Effector CD4-positive, alpha-beta T cell (primary cell): ENCODE data around the gene L1CAM.

Experiments
- DNase-seq: peaks from one replicate; pipeline ENCODE4 v3.0.0-alpha.2; 2020

The L1CAM gene

GRCh38 chrX:153925387-153925738, 39.4 kb upstream of the L1CAM start:
- DNase-seq = no peak

- DNase-seq = peak; percentile 40
These were observed 38.3 kb upstream of the L1CAM start for GRCh38 chrX:153924149-153924861.

DNA sequence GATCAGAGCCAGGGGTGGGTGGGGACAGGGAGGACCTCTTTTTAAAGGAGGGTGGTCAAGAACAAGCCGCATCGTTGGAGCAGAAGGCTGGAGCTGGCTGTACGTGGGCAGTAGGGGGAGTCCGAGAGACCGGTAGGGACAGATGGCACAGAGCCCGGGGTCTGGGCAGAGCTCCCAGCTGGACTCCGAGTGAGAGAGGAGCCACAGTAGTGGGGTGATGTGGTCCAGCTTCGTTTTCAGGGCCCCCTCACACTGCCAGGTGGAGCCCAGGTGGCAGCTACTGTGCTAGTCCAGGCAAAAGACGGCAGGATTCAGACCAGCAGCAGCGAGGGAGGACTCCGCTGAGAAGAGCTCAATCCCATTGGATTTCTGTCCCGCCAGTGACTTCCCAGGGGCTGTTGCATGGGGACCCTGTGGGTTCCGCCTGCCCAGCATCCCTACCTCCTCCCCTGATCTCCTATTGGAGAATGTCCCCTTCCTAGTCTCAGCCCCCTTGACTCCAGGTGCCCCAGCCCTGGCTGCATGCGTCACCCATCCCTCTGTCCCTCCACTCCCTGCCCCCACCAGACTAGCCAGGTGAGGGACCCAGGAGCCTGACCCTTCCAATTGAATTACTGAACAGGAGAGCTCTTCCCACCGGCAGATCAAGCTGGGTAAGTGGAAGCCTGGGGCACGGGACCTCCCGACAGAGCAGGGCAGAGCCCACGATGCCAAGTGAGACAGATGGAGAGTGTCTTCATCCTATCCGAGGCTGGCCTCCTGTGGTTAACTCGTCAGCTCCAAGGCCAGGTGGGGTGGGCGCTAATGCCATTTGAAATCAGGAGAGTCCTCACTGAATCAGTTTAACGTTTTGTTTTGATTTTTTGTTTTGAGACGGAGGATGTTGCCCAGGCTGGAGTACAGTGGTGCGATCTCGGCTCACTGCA, 37.2 kb upstream of the L1CAM start:
- DNase-seq = no peak

DNA sequence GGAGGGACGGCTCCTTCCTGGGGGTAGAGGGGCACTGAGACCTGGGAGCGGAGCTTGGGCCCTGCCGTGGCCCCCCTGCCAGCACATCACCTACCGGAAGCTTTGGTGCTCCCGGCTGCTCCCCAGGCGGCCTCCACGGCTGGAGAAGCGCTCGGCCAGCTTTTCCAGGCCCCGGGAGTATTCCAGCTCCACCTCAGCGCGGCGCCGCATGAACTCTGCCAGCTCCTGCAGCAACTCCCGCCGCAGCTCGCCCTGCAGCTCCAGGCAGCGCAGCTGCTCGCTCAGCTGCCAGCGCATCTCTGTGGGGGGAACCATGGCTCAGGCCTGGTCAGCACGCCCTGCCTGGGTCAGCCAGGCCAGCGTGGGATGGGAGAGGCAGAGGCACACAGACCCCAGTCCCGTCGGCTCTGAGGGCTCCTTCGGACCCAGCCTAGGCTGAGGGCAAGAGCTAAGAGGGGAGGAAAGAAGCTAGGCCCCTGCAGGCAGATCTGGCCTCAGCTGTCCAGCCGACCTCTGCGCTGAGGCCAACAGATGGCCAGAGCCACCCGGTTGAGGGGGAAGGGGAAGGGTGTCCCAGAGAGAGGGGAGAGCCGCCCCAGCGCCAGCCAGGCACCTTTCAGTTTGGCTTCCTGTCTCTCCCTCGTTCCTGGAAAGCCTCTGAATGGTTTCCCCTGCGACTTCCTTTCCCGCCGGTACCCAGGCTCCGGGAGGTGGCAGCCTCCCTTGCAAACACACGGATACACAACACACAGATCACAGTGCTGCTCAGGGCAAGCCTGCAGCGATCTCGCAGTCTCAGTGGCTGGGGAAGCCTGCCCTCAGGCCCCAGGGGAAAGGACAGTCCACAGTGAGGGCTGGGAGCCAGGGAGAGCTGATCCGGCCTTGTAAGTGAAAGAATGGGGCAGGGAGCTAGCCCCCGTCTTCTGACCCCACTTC, 35.8 kb upstream of the L1CAM start:
- no peak for DNase-seq

GRCh38 chrX:153921070-153921469, 35.1 kb upstream of the L1CAM start:
- DNase-seq = no peak

DNA sequence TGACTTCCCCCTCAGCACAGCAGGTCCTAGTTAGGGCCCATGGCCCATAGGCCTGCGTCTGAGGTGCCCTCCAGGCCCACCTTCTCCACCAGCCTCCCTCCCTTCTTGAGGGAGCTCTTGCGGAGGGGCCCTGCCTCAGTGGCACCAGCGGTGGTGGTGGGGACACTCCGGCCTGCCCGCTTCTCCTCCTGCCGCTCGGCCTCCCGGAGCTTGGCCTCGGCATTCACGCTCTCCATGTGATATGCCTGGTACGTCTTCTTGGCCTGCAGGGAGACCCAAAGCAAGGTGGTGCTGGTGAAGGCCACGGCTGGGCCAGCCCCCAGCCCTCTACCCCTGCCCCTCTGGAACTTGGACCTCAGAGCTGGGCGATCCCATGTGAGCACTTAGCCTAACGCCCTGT, 34.6 kb upstream of the L1CAM start:
- DNase-seq = no peak

DNA sequence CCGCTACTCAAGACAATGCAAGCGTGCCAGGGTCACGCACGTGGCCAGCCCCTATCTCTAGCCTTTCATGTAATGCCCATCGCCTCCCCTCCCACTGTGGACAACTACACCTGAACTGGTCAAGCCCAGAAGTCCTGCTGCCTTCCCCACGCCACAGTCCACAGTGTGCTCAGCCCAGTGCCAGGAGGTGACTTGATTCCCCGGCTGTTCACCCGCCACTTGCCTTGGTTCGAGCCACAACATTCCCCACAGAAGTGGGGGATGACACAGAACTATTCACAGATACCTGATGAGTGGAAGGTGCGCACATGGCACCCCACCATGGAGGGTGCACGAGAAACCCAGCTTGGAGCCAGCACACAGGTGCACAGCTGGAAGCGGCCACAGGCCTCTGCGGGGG, 33.3 kb upstream of the L1CAM start:
- DNase-seq = no peak

GRCh38 chrX:153917869-153918268, 31.9 kb upstream of the L1CAM start:
- DNase-seq = no peak

DNA sequence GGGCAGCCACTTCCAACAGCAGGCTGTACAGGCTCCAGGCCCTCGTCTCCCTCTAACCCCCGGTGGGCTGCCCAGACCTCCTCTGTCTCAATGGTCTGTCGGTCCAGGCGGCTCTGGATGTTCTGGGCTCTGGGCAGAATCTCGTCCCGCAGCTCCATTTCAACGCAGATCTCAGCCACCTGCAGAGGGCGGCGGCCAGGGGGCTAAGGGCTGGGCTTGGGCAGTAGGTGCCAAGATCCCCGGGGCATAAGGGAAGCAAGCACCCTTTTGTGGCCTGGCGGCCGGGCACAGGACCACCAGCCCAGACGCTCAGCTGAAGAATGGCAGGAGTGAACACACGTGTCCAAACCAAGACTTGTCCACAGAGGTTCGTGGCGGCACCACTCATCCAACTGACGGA, 27.7 kb upstream of the L1CAM start:
- no peak for DNase-seq

GRCh38 chrX:153913211-153913610, 27.2 kb upstream of the L1CAM start:
- no peak for DNase-seq

DNA sequence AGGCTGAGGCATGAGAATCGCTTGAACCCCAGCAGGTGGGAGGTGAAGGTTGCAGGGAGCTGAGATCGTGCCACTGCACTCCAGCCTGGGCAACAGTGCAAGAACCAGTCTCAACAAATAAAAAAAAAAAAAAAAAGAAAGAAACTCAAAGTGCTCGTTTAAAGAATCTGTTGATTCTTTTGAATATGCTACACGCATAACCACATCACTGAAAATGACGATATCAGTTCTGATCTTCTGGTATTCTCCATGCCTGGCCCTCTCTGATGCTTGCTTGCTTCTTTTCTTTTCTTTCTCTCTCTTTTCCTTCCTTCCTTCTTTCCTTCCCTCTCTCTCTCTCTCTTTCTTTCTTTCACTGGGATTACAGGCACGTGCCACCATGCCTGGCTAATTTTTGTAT, 25.8 kb upstream of the L1CAM start:
- DNase-seq = no peak

GRCh38 chrX:153910446-153910845, 24.5 kb upstream of the L1CAM start:
- no peak for DNase-seq

- no peak for DNase-seq
These were observed 24.0 kb upstream of the L1CAM start for GRCh38 chrX:153909980-153910360.

DNA sequence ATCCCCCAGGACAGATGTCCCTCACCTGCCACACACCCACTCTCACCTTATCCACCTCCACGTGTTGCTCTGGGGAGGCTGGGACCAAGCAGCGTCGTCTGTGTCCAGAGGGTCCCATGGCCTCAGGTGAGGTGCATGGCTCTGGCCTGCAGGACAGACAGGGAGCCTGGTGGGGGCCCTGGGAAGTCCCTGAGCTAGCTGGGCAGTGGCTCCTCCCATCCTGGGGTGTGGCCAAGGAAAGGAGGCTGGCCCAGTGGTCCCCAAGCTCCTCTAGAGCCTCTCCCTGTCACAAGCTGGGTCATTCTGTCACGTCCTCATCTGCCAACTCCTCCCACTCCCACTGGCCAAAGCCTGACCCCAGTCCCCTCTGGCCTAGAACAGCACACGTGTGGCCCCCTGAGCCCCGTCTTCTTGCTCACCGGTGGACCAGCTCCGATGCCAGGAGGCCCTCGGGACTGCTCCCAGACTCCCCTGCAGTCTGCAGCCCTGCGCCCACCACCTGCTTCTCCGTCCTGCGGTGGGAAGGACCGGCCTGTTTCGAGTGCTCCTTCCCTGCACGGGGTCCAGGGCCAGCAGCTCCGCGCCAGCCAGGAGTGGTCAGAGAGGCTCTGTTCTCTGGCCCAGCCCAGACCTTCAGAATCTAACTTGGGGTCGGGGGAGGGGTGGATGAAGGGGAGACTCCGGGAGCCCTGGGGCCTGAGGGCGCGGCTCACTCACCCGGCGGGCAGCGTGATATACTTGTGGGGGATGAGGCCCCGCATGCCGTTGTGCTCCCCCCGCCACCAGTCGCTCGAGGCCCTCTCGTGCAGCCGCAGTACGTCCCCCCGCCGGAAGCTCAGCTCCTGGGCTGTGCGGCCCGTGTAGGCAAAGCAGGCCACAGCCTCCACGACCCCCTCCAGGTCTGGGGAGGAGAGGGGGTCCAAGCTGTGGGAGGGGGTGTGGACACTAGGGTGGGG, 23.3 kb upstream of the L1CAM start:
- no peak for DNase-seq

DNA sequence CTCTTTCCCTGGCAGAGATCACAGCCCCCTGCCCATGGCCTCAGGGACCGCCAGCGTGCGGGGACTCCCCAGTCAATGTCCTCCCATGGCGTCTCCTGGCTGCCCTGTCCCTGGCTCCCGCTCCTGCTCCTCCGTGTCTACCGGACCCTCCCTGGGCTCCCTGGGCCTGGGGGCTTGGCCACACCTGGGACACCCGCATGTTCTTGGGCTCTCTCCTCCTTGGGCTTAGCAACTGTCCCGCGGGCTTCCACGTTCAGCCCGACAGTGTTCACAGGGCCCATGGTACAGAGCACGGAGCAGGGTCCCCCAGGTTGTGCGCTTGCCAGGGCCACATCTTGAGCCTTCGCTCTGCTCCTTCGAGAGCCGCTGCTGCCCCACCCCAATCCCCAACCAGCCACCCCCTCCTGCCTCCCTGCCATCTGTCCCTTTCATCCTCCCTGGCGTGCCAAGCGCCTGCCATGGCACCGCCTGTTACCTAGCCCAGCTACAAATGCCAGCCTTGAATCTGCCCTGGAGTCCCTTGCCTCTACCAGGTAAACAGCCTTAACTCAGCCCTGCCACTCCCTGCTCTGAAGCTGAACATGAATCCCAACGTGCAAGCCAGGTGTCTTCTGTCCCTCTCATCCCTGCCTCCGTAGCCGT, 22.4 kb upstream of the L1CAM start:
- DNase-seq = no peak

DNA sequence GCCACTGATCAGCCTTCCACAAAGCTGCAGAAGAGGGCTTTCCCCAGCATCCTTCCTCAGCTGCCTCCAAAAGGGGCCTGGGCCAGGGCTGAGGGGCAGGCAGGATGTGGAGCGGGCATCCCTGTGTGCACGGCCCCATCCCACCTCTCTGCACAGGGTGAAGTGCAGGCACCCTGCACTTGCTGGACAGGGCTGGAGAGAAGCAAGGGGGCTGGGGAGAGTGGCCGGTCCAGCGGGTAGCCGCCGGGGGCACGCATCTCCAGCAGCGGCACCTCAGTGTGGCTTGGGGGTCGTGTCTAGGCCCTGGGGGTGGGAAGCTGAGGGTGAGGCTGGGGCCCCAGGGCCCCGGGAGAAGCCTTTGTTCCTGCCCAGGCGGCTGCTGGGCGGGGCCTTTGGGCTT, 21.5 kb upstream of the L1CAM start:
- DNase-seq = no peak

DNA sequence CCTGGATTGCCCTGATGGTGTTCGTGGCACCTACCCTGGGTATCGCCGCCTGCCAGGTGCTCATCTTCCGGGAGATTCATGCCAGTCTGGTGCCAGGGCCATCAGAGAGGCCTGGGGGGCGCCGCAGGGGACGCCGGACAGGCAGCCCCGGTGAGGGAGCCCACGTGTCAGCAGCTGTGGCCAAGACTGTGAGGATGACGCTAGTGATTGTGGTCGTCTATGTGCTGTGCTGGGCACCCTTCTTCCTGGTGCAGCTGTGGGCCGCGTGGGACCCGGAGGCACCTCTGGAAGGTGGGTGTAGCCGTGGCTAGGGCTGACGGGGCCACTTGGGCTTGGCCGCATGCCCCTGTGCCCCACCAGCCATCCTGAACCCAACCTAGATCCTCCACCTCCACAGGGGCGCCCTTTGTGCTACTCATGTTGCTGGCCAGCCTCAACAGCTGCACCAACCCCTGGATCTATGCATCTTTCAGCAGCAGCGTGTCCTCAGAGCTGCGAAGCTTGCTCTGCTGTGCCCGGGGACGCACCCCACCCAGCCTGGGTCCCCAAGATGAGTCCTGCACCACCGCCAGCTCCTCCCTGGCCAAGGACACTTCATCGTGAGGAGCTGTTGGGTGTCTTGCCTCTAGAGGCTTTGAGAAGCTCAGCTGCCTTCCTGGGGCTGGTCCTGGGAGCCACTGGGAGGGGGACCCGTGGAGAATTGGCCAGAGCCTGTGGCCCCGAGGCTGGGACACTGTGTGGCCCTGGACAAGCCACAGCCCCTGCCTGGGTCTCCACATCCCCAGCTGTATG, 20.3 kb upstream of the L1CAM start:
- no peak for DNase-seq

GRCh38 chrX:153905481-153906095, 19.6 kb upstream of the L1CAM start:
- DNase-seq = no peak

DNA sequence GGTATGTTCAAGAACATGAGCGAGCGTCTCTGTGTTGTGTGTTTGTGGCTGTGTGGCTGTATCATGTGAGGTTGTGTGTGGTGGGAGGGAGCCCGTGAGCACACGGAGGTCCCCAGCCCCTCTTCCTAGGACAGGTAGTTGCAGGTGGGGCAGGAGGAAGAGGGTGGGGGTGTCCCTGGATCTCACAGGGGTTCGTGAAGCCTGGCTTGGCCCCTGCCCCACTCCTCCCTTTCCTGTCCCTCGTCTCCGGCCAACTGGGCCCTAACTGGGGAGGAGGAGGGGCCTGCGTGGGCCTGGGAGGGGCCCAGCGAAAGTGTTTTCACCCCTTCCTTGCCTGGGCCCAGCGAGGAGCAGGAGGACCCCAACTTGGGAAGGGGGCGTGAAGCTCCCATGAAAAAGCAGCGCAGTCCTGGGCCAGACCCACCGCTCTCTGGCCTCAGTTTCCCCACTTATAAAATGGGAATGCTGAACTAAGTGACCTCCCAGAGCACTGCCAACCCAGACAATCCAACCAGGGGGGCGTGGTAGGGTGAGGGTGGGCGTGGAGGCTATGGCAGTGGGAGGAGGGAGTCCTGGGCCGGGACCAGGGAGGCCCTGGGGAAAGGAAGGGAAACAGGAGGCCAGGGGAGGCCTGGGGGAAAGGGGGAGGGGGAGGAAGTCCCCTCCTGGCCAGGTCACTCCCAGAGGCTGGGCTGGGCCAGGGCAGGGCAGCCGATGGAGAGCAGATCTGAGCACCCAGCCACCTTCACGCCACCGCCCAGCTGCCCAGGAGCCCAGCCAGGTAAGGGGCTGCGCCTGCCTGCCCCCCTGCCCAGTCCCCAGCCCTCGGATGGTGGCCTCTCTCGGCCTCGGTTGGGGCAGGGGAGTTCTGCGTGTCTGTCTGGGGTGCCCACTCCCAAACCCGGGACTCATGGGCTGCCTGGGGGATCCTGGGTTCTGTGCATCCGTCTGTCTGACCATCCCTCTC, 18.3 kb upstream of the L1CAM start, which contains the start of gene AVPR2:
TSS of gene AVPR2 (plus strand) at position 683 of the 967 bp plus-strand sequence. CDS start 473 bp downstream, outside the sequence.
- no peak for DNase-seq
